GM12865 (cell line): Measurements from ENCODE around the gene NEK1.

Experiments
- DNase-seq: peaks from one replicate; pipeline ENCODE4 v3.0.0; 2010; ENCODE audit warnings: low read depth
- H3K4me3 ChIP-seq: 2 replicates; pipeline ENCODE4 v1.5.1; 2011; ENCODE audit warnings: mild to moderate bottlenecking, low read depth, low read length, control low read depth
- TF ChIP-seq, protein P1 (sequence below): IDR thresholded peaks from 2 replicates; pipeline ENCODE4 v1.5.1; 2011; ENCODE audit warnings: low read length, control low read depth, low read depth, inconsistent platforms; ENCODE audit not compliant: insufficient read depth; ENCODE audit errors: missing control alignments

The NEK1 gene

DNA sequence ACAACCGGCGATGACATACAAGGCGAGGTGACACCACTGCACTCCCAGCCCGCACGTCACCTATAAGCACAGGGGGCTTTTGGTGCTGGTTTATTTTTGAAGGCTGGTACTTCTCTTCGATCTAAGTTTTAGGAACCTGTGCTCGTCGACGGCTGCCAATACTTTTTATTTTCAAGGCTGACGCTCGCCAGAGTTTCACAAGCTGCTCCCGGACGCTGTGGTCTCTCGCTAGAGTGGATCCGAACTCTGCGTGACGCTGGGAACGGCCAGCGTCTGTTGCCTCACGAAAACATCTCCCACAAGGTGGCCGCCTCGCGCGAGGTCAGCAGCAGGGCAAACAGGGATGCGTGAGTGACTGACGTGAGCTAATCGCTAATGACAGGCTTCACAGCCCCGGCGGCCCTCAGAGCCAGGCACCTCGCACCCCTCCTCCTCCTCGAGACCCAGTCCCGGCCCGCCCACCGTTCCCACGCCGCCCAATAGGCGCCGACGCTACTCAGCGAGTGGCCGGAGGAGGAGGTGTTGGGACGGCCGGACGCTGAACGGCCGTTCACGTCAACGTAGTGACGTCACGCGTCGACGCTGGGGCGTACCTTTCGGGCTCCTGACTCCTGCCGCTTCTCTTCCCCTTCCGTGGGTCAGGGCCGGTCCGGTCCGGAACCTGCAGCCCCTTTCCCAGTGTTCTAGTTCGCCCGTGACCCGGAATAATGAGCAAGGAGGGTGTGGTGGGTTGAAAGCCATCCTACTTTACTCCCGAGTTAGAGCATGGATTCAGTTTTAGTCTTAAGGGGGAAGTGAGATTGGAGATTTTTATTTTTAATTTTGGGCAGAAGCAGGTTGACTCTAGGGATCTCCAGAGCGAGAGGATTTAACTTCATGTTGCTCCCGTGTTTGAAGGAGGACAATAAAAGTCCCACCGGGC, 7.8 kb upstream of the NEK1 start, which contains the start of gene CLCN3:
Gene CLCN3, plus strand, starts transcription at position 621 of the 922 bp plus-strand sequence. CDS start 15,351 bp downstream, outside the sequence.
- DNase-seq: peak; percentile 99
- H3K4me3 ChIP-seq: peak within 1 kb of the TSS; percentile 94
- TF ChIP-seq, protein P1, sequence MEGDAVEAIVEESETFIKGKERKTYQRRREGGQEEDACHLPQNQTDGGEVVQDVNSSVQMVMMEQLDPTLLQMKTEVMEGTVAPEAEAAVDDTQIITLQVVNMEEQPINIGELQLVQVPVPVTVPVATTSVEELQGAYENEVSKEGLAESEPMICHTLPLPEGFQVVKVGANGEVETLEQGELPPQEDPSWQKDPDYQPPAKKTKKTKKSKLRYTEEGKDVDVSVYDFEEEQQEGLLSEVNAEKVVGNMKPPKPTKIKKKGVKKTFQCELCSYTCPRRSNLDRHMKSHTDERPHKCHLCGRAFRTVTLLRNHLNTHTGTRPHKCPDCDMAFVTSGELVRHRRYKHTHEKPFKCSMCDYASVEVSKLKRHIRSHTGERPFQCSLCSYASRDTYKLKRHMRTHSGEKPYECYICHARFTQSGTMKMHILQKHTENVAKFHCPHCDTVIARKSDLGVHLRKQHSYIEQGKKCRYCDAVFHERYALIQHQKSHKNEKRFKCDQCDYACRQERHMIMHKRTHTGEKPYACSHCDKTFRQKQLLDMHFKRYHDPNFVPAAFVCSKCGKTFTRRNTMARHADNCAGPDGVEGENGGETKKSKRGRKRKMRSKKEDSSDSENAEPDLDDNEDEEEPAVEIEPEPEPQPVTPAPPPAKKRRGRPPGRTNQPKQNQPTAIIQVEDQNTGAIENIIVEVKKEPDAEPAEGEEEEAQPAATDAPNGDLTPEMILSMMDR: no peak

DNA sequence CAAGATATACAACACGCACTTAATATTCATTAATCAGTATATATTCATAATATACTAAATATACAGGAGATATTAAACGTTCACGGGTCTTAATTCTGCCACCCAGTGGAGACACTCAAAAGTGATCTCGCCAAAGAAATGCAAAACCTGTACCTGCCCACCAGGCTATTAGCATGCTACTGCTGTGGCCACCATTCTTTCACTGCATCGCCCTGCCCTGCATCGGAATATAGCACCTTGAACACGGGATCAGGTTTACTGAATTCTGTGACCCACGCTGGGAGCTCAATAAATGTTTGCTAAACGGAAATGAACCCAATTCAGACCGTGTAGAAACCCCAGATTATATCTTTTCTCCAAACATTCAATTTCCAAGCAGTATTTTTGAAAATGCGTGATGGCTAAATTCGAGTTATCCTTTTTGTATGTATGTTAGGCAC, 7.2 kb upstream of the NEK1 start:
- TF ChIP-seq, protein P1: peak; percentile 46
- H3K4me3 ChIP-seq: peak overlapping the region; percentile 94
- DNase-seq: peak; percentile 79

DNA sequence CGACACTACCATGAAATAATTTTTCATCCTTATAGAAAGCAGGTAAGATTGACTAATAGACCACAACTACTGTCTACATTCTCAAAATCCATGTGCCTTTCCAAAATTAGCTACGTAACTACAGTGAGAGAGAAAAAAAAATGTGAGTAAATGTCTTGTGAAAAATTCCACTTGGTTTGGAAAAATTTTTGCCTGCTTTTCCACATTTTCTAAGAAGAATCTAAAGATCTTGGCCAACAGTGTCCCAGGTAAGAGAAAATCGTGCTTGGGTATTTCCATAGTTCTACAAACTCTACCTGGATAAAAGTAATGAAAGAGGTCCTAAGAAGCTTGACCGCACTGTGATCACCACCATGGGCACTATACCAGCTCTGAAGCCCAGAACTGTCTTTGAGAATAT, 6.6 kb upstream of the NEK1 start:
- peak overlapping the region; percentile 94 for H3K4me3 ChIP-seq
- TF ChIP-seq, protein P1: no peak

DNA sequence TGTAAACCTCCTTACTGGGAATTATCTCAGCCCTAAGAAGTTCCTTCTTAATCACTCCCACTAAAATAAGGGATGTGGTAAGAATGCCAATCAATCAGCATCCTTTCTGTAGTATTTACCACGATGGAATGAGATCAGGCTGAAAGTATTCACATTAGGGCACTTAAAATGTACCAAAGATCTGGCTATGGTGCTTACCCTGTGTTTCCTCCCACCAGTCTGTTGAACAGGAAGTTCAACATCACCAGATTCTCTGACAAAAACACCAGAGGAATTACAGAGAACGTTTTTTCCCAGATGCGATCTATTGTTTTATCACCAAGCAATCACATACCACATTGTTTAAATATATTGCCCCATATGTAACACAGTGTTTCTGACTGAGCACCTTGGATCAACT, 5.9 kb upstream of the NEK1 start:
- TF ChIP-seq, protein P1: no peak
- no peak overlapping the region for H3K4me3 ChIP-seq
- DNase-seq: no peak

More for the DNA sequence above, 6.6 kb upstream of the NEK1 start:
- no peak for DNase-seq

DNA sequence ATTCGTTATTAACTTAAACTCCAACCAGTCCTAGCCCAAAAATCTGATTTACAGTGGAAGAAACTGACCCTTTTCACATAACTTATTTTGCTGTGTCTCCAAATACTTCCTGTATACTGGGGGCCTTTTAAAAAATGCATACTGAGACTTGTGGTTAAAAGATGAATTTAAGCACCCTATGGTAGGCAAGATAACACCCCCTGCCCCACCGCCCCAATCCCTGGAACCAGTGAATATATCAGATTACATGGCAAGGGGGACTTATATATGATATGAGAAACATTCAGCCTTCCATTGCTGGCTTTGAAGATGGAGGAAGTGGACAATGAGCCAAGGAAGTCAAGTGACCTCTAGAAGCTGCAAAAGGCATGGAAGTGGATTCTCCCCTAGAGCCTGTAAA, 4.9 kb upstream of the NEK1 start:
- TF ChIP-seq, protein P1: no peak
- DNase-seq: no peak
- H3K4me3 ChIP-seq: no peak overlapping the region

DNA sequence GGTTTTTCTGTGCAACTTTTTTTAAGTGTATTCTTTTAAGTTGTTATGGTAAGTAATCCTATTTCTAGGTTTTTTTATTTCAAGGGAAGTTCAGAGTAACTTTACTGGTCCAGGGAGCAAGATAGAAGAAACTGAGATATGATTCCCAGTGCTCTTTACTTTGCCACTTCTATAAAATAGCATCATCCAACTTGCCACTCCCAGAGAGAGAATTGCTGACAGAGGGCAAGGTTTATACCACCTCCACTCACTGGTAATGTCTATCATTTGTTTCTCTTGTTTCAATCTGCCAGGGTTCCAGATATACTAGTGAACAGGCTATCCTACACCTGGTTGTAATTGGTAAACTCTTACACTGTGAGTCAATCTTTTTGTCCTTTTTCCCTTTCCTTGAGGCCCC, 4.5 kb upstream of the NEK1 start:
- TF ChIP-seq, protein P1: no peak
- DNase-seq: no peak
- no peak overlapping the region for H3K4me3 ChIP-seq
